GM18499 (cell line): ENCODE data around the gene SRC.

ENCODE experiments used
- ATAC-seq: cut with Tn5 transposase; IDR thresholded peaks from one replicate; pipeline ENCODE4 v1.9.1; 2021; ENCODE audit warnings: moderate number of reproducible peaks; ENCODE audit not compliant: insufficient read depth, unreplicated experiment

Gene SRC

GRCh38 chr20:37442547-37442946 lies 96.6 kb downstream of the SRC start:
- no peak for ATAC-seq

- ATAC-seq = no peak
Observed at GRCh38 chr20:37442986-37443385, 97.0 kb downstream of the SRC start.

GRCh38 chr20:37443596-37443995 lies 97.7 kb downstream of the SRC start:
- no peak for ATAC-seq

GRCh38 chr20:37445041-37445440 lies 99.1 kb downstream of the SRC start:
- ATAC-seq = no peak

GRCh38 chr20:37446286-37447032 lies 100.5 kb downstream of the SRC start:
- ATAC-seq = no peak

- no peak for ATAC-seq
Observed at GRCh38 chr20:37447688-37448087, 101.7 kb downstream of the SRC start.

- ATAC-seq = no peak
Observed at GRCh38 chr20:37449276-37449675, 103.3 kb downstream of the SRC start.

- ATAC-seq = no peak
Observed at GRCh38 chr20:37450344-37450743, 104.4 kb downstream of the SRC start.

GRCh38 chr20:37451616-37452015 lies 105.7 kb downstream of the SRC start:
- no peak for ATAC-seq

- no peak for ATAC-seq
Observed at GRCh38 chr20:37452236-37452635, 106.3 kb downstream of the SRC start.

GRCh38 chr20:37453288-37453687 lies 107.3 kb downstream of the SRC start:
- no peak for ATAC-seq

GRCh38 chr20:37453836-37454235 lies 107.9 kb downstream of the SRC start:
- ATAC-seq = no peak

GRCh38 chr20:37454636-37455385 lies 108.9 kb downstream of the SRC start:
- ATAC-seq = no peak
